ENCODE measurements around the gene ANO10. TPM values are rescaled to one million over a fixed set of nuclear protein-coding genes. Genes with fewer than 3 reads are reported as not detected.

ANO10 gene
- total and polyA plus RNA-seq, 11 donors: 8.3 to 29.8 (median 15.8) TPM

DNA sequence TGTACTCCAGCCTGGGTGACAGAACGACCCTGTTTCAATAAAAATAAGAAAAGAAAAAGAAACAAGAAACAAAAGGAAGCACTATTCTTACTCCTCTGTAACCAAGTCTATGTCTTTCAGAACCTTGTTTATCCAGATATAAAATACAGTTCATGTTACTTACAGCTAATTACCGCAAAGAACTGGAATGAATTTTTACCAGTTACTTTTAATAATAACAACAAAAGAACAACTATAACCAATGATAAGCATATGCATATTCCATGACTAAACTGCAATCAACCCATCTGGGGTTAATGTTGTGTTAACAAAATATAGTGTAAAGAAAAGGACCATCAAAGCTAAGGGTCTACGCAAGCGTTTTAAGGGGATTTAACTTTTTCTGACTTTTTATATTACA, 212.3 kb downstream of the ANO10 start:
- 90 to 95% (median 93%) methylated on average over 4 of the region's 4 CpGs for WGBS, 4 donors
- intact Hi-C loops (cut with DNase I): no loop called here

DNA sequence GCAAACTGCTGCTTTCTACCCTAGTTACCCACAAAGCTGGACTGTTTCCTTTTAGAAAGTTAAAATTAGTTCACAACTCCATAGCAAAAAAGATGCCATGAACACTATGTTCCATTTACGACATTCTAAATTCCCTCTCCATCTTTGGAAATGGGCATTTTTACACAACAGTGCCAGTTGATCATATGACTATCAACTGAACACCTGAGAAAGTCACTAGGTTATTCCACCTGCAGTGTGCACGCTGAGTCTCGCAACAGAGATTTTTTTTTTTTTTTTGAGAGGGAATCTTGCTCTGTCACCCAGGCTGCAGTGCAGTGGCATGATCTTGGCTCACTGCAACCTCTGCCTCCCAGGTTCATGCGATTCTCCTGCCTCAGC, 215.2 kb downstream of the ANO10 start:
- H3K4me3 ChIP-seq: no peak overlapping the region
- no peak for TF ChIP-seq POLR2A (IDR thresholded peaks at IDR 0.05)
- TF ChIP-seq, protein P1, sequence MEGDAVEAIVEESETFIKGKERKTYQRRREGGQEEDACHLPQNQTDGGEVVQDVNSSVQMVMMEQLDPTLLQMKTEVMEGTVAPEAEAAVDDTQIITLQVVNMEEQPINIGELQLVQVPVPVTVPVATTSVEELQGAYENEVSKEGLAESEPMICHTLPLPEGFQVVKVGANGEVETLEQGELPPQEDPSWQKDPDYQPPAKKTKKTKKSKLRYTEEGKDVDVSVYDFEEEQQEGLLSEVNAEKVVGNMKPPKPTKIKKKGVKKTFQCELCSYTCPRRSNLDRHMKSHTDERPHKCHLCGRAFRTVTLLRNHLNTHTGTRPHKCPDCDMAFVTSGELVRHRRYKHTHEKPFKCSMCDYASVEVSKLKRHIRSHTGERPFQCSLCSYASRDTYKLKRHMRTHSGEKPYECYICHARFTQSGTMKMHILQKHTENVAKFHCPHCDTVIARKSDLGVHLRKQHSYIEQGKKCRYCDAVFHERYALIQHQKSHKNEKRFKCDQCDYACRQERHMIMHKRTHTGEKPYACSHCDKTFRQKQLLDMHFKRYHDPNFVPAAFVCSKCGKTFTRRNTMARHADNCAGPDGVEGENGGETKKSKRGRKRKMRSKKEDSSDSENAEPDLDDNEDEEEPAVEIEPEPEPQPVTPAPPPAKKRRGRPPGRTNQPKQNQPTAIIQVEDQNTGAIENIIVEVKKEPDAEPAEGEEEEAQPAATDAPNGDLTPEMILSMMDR (IDR thresholded peaks at IDR 0.05): no peak
- DNase-seq (no peak), ATAC-seq (no peak)
- H3K27ac ChIP-seq: peak overlapping the region in 9 of 12 donors; percentile 3 to 84 (median 53)
- H3K36me3 ChIP-seq: no peaks in the 10 kb centered on the region
- H3K4me1 ChIP-seq: peaks cover 0 to 13% (median 0%) of the 10 kb centered on the region in 12 donors
- 92 to 96% (median 94%) methylated on average over 4 of the region's 4 CpGs for WGBS, 4 donors
- no peaks in the 10 kb centered on the region for H3K9me3 ChIP-seq
- intact Hi-C loops (cut with DNase I): no loop called here
- no peaks in the 10 kb centered on the region for H3K27me3 ChIP-seq

More for the DNA sequence above, 212.3 kb downstream of the ANO10 start:
- H3K4me3 ChIP-seq: no peak overlapping the region
- H3K27me3 ChIP-seq: no peaks in the 10 kb centered on the region
- ATAC-seq (no peak), DNase-seq (no peak)
- H3K4me1 ChIP-seq: peaks cover 0 to 17% (median 2%) of the 10 kb centered on the region in 12 donors
- no peaks in the 10 kb centered on the region for H3K36me3 ChIP-seq
- no peak overlapping the region for H3K27ac ChIP-seq
- no peaks in the 10 kb centered on the region for H3K9me3 ChIP-seq
- TF ChIP-seq, protein P1 (IDR thresholded peaks at IDR 0.05): no peak
- TF ChIP-seq POLR2A (IDR thresholded peaks at IDR 0.05): no peak

DNA sequence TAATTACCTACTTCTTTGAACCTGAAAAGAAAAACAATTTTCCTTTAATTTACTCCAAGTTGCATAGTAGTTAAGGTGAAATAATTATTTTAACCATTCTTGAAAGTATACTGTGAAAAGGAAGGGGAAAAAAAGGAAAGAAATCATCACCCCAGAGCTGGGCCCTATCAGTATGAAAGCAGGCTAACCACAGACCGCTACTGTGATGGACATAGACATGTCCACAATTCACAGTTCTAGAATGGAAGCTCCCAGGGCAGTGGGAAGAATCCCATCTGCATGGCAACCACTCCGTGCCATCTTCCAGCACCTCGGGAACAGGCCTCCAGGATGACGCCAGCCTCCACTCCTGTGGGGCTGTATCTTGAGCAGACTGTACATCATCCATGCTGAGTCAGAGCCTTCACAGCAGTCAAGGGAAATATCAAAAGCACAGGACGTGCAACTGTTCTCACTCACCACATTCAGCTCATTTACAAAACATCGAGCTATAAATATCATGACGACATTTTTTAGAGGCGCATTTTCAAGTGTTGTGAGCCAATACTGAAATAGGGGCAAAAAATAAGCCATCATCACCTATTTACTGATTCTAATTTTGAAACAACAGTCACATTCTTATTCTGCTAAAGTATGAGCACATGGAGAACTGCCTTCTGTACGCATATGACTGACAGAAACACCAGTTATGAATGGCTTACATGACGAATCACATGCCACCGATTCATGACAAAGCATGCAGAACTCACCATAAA, 215.7 kb downstream of the ANO10 start:
- no peaks in the 10 kb centered on the region for H3K36me3 ChIP-seq
- TF ChIP-seq, protein P1 (IDR thresholded peaks at IDR 0.05): no peak
- no peak for TF ChIP-seq POLR2A (IDR thresholded peaks at IDR 0.05)
- H3K27ac ChIP-seq: peak overlapping the region in 10 of 12 donors; percentile 1 to 84 (median 52)
- H3K27me3 ChIP-seq: no peaks in the 10 kb centered on the region
- H3K9me3 ChIP-seq: no peaks in the 10 kb centered on the region
- peaks cover 0 to 10% (median 2%) of the 10 kb centered on the region in 12 donors for H3K4me1 ChIP-seq
- DNase-seq: peak in 3 of 5 donors; percentile 32 to 87 (median 37)
- intact Hi-C loops (cut with DNase I): no loop called here
- WGBS, 4 donors: 46 to 57% (median 54%) methylated on average over 10 to 11 of the region's 11 CpGs
- peak; percentile 94 to 99 (median 96) for ATAC-seq
- H3K4me3 ChIP-seq: no peak overlapping the region

DNA sequence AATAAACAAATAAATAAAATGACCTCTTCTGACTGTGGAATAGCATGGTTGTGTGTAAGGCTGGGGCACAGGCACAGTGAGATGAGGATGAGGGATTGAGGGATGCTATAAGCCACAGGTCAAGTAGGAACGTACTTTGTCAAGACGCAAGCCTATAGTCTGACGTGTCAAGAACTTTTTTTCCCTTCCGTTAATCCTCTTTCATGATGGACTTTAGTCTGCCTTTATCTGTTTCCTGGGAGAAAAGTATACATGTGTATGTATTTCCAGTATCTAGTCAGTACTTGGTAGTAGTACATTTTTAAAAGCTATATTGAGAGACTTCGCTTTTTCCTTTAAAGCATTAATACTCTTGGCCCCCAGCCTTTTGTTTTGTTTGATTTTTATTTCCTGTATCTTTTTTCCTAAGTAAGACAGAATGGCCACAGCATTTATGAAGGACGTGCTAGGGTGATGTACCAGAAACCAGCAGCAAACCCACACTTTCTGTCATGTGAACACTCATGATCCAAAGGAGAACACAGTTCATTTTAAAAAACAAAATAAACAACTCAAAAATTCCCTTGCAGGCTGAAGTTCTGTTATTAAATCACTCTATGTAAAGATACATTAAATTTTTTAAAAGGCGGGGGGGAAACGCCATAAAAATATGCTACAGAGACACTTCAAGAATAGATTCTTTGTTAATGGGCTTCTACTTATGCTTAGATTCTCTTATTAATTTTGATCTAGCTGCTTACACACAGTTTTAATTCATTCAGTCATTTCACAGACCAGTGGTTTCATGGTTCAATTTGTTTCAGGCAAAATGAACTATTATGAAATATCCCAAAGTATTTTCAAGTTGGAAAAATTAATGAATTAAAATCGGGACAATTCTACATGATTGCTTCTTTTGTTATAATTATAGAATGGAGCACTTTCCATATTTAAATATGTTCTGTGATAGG, 220.8 kb downstream of the ANO10 start:
- H3K27me3 ChIP-seq: no peaks in the 10 kb centered on the region
- H3K27ac ChIP-seq: no peak overlapping the region
- no peak overlapping the region for H3K4me3 ChIP-seq
- TF ChIP-seq, protein P1 (IDR thresholded peaks at IDR 0.05): no peak
- no peak for TF ChIP-seq POLR2A (IDR thresholded peaks at IDR 0.05)
- intact Hi-C loops (cut with DNase I): no loop called here
- 88 to 93% (median 91%) methylated on average over 9 of the region's 9 CpGs for WGBS, 4 donors
- H3K4me1 ChIP-seq: peaks cover 0 to 24% (median 11%) of the 10 kb centered on the region in 12 donors
- no peak for ATAC-seq
- H3K9me3 ChIP-seq: no peaks in the 10 kb centered on the region
- DNase-seq: no peak
- no peaks in the 10 kb centered on the region for H3K36me3 ChIP-seq

All from heart left ventricle (tissue), 16 donors.